22Rv1 (cell line): ENCODE data around the gene MAP2K3.
"Not testable (repeated sequence)": the region's sequence is repeated elsewhere in the genome, so short reads cannot be mapped to it uniquely, and the experiment has no call there.

Experiments
- CTCF ChIP-seq: fragments of 450-650 bp; IDR thresholded peaks from 2 replicates; pipeline ENCODE4 v1.5.1; 2017; ENCODE audit warnings: mild to moderate bottlenecking
- ZFX ChIP-seq: fragments of 450-650 bp; IDR thresholded peaks from 2 replicates; pipeline ENCODE4 v1.6.1; 2017; ENCODE audit warnings: antibody characterized with exemption, borderline replicate concordance

GRCh38 chr17:21323257-21324111 lies 39.0 kb downstream of the MAP2K3 start:
- TF ChIP-seq CTCF, ZFX: not testable (repeated sequence)
